Activated CD8-positive, alpha-beta memory T cell treated with anti-CD3 and anti-CD28 coated beads for 24 hours (primary cell): ENCODE data around the gene THG1L.

Experiments
- DNase-seq: peaks from one replicate; pipeline ENCODE4 v3.0.0-alpha.2; 2020

Gene THG1L

GRCh38 chr5:157761690-157762621 lies 30.7 kb downstream of the THG1L start:
- DNase-seq: no peak

- DNase-seq: no peak
These were observed 33.3 kb downstream of the THG1L start for GRCh38 chr5:157764531-157764930.

- DNase-seq: no peak
These were observed 35.2 kb downstream of the THG1L start for GRCh38 chr5:157766442-157766841.

DNA sequence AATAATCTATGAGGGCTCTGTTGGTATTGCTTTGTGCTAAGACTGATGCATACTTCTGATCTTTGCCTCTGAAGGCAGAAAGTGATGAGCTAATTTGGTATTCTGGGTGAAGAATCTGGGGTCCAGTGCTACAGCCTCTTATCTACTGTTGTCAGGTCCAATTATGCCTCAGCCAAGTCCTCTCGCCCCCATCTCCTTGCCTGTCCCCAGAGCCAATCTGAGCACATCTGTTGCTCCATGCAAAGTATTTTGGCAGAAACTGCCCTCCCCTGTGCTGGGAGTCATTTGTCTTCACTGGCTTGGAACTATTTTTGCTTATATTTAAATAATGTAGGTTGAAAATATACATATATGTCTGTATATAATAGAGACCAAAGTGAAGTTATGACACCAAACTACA lies 35.7 kb downstream of the THG1L start:
- DNase-seq: no peak

- DNase-seq: no peak
These were observed 36.5 kb downstream of the THG1L start for GRCh38 chr5:157767689-157768088.

- no peak for DNase-seq
These were observed 39.4 kb downstream of the THG1L start for GRCh38 chr5:157770665-157771064.

DNA sequence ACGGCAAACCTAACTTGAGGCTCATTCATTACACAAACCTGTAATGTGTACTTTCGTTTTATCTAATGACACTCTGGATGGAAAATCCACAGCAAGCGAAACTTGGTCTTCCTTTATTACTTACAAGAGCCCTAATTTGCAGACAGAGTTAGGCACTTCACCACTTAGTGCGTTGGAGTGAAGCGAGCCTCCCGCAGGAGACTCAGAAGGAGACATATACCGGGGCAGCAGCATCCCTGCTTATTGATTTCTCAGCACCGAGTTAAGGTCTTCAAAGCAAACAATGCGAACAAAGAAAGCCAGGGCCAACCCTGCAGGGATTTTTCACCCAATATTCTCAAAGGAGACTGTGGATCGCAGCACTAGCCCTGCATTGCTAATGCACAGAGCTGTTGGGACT lies 40.9 kb downstream of the THG1L start:
- DNase-seq: no peak

GRCh38 chr5:157778121-157778805 lies 47.0 kb downstream of the THG1L start:
- no peak for DNase-seq

DNA sequence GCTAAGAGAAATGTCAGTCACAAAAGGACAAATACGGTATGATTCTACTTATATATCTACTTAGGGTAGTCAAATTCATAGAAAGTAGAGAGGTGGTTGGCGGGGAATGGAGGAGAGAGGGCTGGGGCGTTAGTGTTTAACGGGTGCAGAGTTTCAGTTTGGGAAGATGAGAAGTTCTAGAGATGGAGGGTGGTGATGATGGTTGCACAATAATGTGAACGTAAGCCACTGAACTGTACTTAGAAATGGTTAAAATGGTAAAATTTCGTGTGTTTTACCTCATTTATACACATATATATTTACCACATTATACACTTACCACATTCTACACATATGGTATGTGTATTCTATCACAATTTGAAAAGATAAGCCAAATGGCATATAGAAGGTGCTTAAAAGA lies 48.0 kb downstream of the THG1L start:
- no peak for DNase-seq

DNA sequence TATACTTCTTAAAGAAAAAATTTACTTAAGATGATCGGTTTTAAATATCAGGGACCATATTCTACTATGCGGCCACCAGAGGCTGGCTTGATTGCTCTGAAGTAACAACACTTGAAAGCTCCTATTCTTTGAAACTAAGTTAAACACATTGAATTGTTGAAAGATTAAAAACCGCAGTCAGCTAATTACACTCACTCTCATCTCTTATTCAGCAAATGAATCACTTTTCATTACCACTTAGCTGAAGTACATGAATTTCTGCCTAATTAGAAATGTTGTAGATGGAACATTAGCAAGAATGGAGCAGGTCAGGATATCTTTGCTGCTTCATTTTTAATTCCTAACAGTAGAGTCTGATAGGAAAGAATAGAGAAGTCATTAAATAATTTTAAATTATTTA lies 54.6 kb downstream of the THG1L start:
- no peak for DNase-seq
